K562 (cell line): Measurements from ENCODE around the gene CCNDBP1. TPM values are rescaled to one million over a fixed set of nuclear protein-coding genes. Genes with fewer than 3 reads are reported as not detected.

ENCODE experiments used
- ARID3A ChIP-seq: IDR thresholded peaks from 2 replicates; pipeline ENCODE4 v1.6.1; 2012; ENCODE audit warnings: low read depth, low read length, improper control_type of control experiment, borderline replicate concordance
- CAMTA2 ChIP-seq: fragments of 250-450 bp; sonication (Bioruptor Pico); conservative IDR thresholded peaks from 2 replicates; pipeline ENCODE4 v1.5.1; 2022
- CREB5 ChIP-seq: fragments of 250-450 bp; sonication (Bioruptor Pico); IDR thresholded peaks from 2 replicates; pipeline ENCODE4 v1.5.0; 2020; ENCODE audit warnings: mild to moderate bottlenecking
- DACH1 ChIP-seq: fragments of 450-650 bp; IDR thresholded peaks from 2 replicates; pipeline ENCODE4 v1.6.1; 2018; ENCODE audit not compliant: partially characterized antibody
- E2F3 ChIP-seq: fragments of 250-450 bp; sonication (Bioruptor Pico); IDR thresholded peaks from 2 replicates; pipeline ENCODE4 v1.4.0; 2020; ENCODE audit warnings: mild to moderate bottlenecking
- ERF ChIP-seq: fragments of 450-650 bp; formaldehyde crosslinking; IDR thresholded peaks from 2 replicates; pipeline ENCODE4 v1.4.0; 2020; ENCODE audit warnings: mild to moderate bottlenecking, mixed read lengths
- GATA2 ChIP-seq: sonication (generic); formaldehyde crosslinking; IDR thresholded peaks from 2 replicates; pipeline ENCODE4 v1.4.0; 2020; ENCODE audit warnings: mild to moderate bottlenecking, missing genetic modification reagents
- HDAC6 ChIP-seq: IDR thresholded peaks from 2 replicates; pipeline ENCODE4 v1.6.1; 2012; ENCODE audit warnings: low read depth, mild to moderate bottlenecking, control low read depth, inconsistent platforms, low read length, moderate library complexity
- HIVEP1 ChIP-seq: fragments of 250-450 bp; sonication (Bioruptor Pico); IDR thresholded peaks from 2 replicates; pipeline ENCODE4 v1.4.0; 2020; ENCODE audit warnings: mild to moderate bottlenecking
- HNRNPH1 ChIP-seq: fragments of 200-400 bp; formaldehyde crosslinking; optimal IDR thresholded peaks from 2 replicates; pipeline ENCODE3; 2017; ENCODE audit warnings: low read depth, mild to moderate bottlenecking, low read length, moderate library complexity
- MIER1 ChIP-seq: fragments of 450-650 bp; IDR thresholded peaks from 2 replicates; pipeline ENCODE4 v1.6.1; 2016; ENCODE audit warnings: antibody characterized with exemption, mild to moderate bottlenecking, low read depth
- NUFIP1 ChIP-seq: fragments of 450-650 bp; IDR thresholded peaks from 2 replicates; pipeline ENCODE4 v1.6.1; 2018; ENCODE audit not compliant: partially characterized antibody
- PRMT5 ChIP-seq: sonication (generic); formaldehyde crosslinking; IDR thresholded peaks from 2 replicates; pipeline ENCODE4 v1.5.0; 2020; ENCODE audit warnings: missing genetic modification reagents
- SAFB2 ChIP-seq: fragments of 200-400 bp; formaldehyde crosslinking; IDR thresholded peaks from 2 replicates; pipeline ENCODE4 v1.6.1; 2018; ENCODE audit warnings: borderline replicate concordance, low read length, low read depth, moderate library complexity; ENCODE audit not compliant: severe bottlenecking
- STAT5B ChIP-seq: fragments of 250-450 bp; sonication (Bioruptor Pico); IDR thresholded peaks from 2 replicates; pipeline ENCODE4 v1.8.0; 2021; ENCODE audit warnings: mild to moderate bottlenecking, inconsistent platforms
- TEAD1 ChIP-seq, 2 experiments: fragments of 450-650 bp in 1 of 2; sonication (generic) in 1 of 2; formaldehyde crosslinking; IDR thresholded peaks; 2 replicates each; pipeline versions ENCODE4 v1.4.0 to v1.8.0; 2020 to 2022; ENCODE audit warnings: mild to moderate bottlenecking in 2 of 2, missing genetic modification reagents in 1 of 2
- XRCC4 ChIP-seq: IDR thresholded peaks from one replicate; pipeline ENCODE4 v1.6.1; 2011; ENCODE audit not compliant: insufficient read depth, insufficient read length; ENCODE audit errors: extremely low read depth
- ZFP30 ChIP-seq: fragments of 250-450 bp; sonication (Bioruptor Pico); IDR thresholded peaks from 2 replicates; pipeline ENCODE4 v1.8.0; 2022; ENCODE audit warnings: moderate library complexity, mild to moderate bottlenecking, inconsistent platforms, borderline replicate concordance
- ZNF232 ChIP-seq: sonication (generic); formaldehyde crosslinking; IDR thresholded peaks from 2 replicates; pipeline ENCODE4 v1.8.0; 2022; ENCODE audit warnings: mild to moderate bottlenecking, missing genetic modification reagents
- ZNF239 ChIP-seq: fragments of 250-450 bp; sonication (Bioruptor Pico); IDR thresholded peaks from 2 replicates; pipeline ENCODE4 v1.4.0; 2020; ENCODE audit warnings: mild to moderate bottlenecking
- ZNF282 ChIP-seq: sonication (generic); formaldehyde crosslinking; IDR thresholded peaks from 2 replicates; pipeline ENCODE4 v1.8.1; 2023; ENCODE audit warnings: missing genetic modification reagents
- ZNF445 ChIP-seq: fragments of 250-450 bp; sonication (Bioruptor Pico); IDR thresholded peaks from 2 replicates; pipeline ENCODE4 v1.4.0; 2020; ENCODE audit warnings: low read depth, mild to moderate bottlenecking, moderate library complexity
- ZNF584 ChIP-seq: fragments of 200-800 bp; sonication (Bioruptor generic); IDR thresholded peaks from 2 replicates; pipeline ENCODE4 v1.6.1; 2016; ENCODE audit warnings: low read depth, mild to moderate bottlenecking, missing genetic modification characterization, missing compliant biosample characterization
- polyA plus RNA-seq, 8 experiments: library from polyadenylated mRNA; depleted of rRNA in 4 of 8; stranded (reverse) in 5 of 8; unstranded in 3 of 8; fragments of >200 nt; fragmentation: Nextera tagmentation in 2 of 8; fragmentation: Illumina TruSeq in 1 of 8; extraction: Ambion mirVana in 2 of 8; extraction: Trizol in 1 of 8; gene quantifications; 2 replicates each; pipeline versions ENCODE4 v1.2.1 to v1.2.3, GENCODE V29; 2011 to 2014; ENCODE audit warnings: inconsistent platforms in 1 of 8, missing spikeins in 1 of 8
- total RNA-seq, 7 experiments: library from RNA; depleted of rRNA in 6 of 7; stranded (reverse); fragments of >200 nt in 6 of 7; fragmentation: Illumina TruSeq in 2 of 7; extraction: Trizol in 2 of 7; gene quantifications; 2 replicates each; pipeline versions ENCODE4 v1.2.1 to v1.2.3, GENCODE V29; 2011 to 2021; ENCODE audit warnings: low replicate concordance in 1 of 7
- TF ChIP-seq, protein P1 (sequence below): fragments of 250-450 bp; sonication (Bioruptor Pico); IDR thresholded peaks from 2 replicates; pipeline ENCODE4 v1.6.1; 2021; ENCODE audit warnings: mild to moderate bottlenecking
- TF ChIP-seq, protein P2 (sequence below): fragments of 250-450 bp; sonication (Bioruptor Pico); IDR thresholded peaks from 2 replicates; pipeline ENCODE4 v1.4.0; 2020; ENCODE audit warnings: mild to moderate bottlenecking, moderate library complexity

The CCNDBP1 gene
- total and polyA plus RNA-seq, 9 of the 15 experiments (the other 6 are each of a cell fraction or from before 2014, with no cell fraction given): 37.0 to 111 (median 55.5) TPM

- TF ChIP-seq PRMT5 (CRISPR knock-in tag) (no peak), XRCC4 (no peak), CREB5 (no peak), E2F3 (no peak), HDAC6 (no peak), ZNF232 (CRISPR knock-in tag) (no peak), DACH1 (no peak), ERF (CRISPR knock-in tag) (no peak), HNRNPH1 (no peak), ARID3A (0 out of 2 replicates have a peak, but pooled peaks have one; percentile 9), HIVEP1 (CRISPR knock-in tag) (no peak), ZNF445 (CRISPR knock-in tag) (no peak), STAT5B (CRISPR knock-in tag) (no peak), ZNF584 (no peak), ZFP30 (CRISPR knock-in tag) (no peak), TEAD1 (CRISPR knock-in tag; IDR thresholded peaks at IDR 0.05) (peak in 1 of 2 experiments; percentile 64; a peak in 1 of 4 replicates), SAFB2 (no peak), ZNF239 (CRISPR knock-in tag) (no peak), CAMTA2 (CRISPR knock-in tag) (no peak), GATA2 (peak; percentile 78), ZNF282 (CRISPR knock-in tag) (no peak), NUFIP1 (no peak), MIER1 (no peak)
- TF ChIP-seq, protein P1, sequence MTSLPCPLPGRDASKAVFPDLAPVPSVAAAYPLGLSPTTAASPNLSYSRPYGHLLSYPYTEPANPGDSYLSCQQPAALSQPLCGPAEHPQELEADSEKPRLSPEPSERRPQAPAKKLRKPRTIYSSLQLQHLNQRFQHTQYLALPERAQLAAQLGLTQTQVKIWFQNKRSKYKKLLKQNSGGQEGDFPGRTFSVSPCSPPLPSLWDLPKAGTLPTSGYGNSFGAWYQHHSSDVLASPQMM (CRISPR knock-in tag): no peak
- TF ChIP-seq, protein P2, sequence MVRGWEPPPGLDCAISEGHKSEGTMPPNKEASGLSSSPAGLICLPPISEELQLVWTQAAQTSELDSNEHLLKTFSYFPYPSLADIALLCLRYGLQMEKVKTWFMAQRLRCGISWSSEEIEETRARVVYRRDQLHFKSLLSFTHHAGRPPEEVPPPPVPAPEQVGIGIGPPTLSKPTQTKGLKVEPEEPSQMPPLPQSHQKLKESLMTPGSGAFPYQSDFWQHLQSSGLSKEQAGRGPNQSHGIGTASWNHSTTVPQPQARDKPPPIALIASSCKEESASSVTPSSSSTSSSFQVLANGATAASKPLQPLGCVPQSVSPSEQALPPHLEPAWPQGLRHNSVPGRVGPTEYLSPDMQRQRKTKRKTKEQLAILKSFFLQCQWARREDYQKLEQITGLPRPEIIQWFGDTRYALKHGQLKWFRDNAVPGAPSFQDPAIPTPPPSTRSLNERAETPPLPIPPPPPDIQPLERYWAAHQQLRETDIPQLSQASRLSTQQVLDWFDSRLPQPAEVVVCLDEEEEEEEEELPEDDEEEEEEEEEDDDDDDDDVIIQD (CRISPR knock-in tag): no peak
These were observed 45.5 kb downstream of the CCNDBP1 start (continued) for GRCh38 chr15:43230640-43231115.
